ENCODE results near the gene CARHSP1. TPM values are rescaled to one million over a fixed set of nuclear protein-coding genes. Genes with fewer than 3 reads are reported as not detected.

CARHSP1 gene
- total and polyA plus RNA-seq, 9 of the 15 experiments (the other 6 are each of a cell fraction or from before 2014, with no cell fraction given), result 5.8 to 114 (median 41.1) TPM

DNA sequence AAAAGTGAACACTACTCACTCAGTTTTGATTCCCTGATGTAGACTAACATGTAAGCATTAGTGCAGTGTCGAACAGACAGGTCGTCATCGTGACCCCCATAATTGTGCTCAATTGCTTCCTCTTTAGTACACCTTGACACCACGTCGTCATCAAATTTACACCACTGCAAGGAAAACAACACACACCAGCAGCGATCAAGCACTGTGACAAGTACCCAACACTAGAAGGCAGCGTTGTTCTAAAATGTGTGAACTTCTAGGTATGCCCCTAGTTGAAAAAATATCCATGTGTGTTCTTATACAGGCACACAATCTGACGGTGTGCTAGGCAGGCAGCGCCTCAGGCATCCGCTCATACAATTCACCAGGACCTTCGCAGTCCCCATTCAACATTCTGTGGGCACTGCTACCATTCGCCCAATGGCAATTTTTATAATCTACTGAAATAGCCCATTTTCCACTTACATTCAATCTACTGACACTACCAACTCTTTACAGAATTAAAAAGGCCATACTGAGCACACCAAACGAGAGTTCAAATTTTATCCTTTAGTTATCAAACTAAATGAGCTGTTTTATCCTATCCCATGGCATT lies 36.5 kb upstream of the CARHSP1 start (continued):
- TF ChIP-seq NFYB (IDR thresholded peaks at IDR 0.05; ENCODE audit: extremely low read depth, insufficient read length) (no peak), FOXK2 (conservative IDR thresholded peaks at IDR 0.05 in 1 of 2, IDR thresholded peaks at IDR 0.05 in 1 of 2; ENCODE audit: low read depth in 2 of 2) (no peak), NKRF (IDR thresholded peaks at IDR 0.05; ENCODE audit: borderline replicate concordance) (no peak), TAF7 (tag; IDR thresholded peaks at IDR 0.05) (no peak)
- TF ChIP-seq, protein P1, sequence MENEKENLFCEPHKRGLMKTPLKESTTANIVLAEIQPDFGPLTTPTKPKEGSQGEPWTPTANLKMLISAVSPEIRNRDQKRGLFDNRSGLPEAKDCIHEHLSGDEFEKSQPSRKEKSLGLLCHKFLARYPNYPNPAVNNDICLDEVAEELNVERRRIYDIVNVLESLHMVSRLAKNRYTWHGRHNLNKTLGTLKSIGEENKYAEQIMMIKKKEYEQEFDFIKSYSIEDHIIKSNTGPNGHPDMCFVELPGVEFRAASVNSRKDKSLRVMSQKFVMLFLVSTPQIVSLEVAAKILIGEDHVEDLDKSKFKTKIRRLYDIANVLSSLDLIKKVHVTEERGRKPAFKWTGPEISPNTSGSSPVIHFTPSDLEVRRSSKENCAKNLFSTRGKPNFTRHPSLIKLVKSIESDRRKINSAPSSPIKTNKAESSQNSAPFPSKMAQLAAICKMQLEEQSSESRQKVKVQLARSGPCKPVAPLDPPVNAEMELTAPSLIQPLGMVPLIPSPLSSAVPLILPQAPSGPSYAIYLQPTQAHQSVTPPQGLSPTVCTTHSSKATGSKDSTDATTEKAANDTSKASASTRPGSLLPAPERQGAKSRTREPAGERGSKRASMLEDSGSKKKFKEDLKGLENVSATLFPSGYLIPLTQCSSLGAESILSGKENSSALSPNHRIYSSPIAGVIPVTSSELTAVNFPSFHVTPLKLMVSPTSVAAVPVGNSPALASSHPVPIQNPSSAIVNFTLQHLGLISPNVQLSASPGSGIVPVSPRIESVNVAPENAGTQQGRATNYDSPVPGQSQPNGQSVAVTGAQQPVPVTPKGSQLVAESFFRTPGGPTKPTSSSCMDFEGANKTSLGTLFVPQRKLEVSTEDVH (IDR thresholded peaks at IDR 0.05; ENCODE audit: low read depth, partially characterized antibody), result no peak

Data from K562 (cell line).